GF-D8 (cell line): ENCODE results near the gene SUPT3H.

Experiments
- DNase-seq: peaks from one replicate; lab custom pipeline; 2025; lab: John Stamatoyannopoulos, UW

SUPT3H gene

GRCh38 chr6:45377554-45378333, at the start of gene SUPT3H:
SUPT3H (minus strand) TSS chr6:45377934.
- peak; percentile 81 for DNase-seq

- no peak for DNase-seq
Measured at GRCh38 chr6:45426251-45426650, 48.5 kb upstream of the SUPT3H start.

- DNase-seq = peak; percentile 60
Measured at GRCh38 chr6:45424451-45424861, 46.7 kb upstream of the SUPT3H start.

- DNase-seq = peak; percentile 15
Measured at GRCh38 chr6:45423824-45424450, 46.2 kb upstream of the SUPT3H start.

- DNase-seq = peak; percentile 31
Measured at GRCh38 chr6:45423111-45423823, 45.5 kb upstream of the SUPT3H start.

GRCh38 chr6:45422503-45423110, 44.9 kb upstream of the SUPT3H start:
- no peak for DNase-seq

DNA sequence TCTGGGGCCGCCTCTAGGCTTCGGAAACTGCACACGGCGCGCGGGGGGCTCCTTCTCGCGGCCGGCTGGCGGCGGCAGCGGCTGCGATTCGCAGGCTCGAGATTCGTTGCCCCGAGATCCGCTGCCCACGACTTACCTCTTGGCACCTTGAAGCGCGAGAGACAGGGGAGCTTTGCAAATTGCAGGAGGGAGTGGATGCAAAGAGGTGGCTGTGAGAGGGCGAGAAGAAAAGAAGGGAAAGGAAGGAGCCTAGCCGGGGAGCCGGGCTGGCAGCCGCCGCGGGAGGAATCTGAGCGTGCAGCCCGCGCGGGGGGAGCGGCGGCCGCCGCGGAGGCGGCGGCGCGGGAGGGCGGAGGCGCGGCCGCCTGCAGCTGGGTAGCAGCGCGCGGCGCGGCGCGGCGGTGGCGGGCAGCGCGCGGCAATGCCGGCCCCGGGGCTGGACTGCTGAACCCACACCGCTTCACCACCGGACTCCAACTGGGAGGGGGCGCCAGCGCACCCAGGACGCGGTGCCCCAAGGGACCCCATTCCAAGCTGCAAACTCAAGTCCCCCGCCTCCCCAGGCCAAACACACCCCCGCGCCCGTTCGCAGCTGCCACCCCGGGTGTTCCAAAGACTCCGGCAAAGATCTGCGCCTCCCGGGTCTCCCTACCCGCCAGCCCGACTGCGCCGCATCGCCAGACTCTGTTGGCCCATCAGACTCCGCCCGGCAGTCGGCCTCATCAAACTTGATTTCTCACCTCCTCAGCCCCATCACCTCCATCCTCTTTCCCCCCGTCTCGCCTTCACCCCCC, 44.2 kb upstream of the SUPT3H start:
- peak; percentile 53 for DNase-seq

- no peak for DNase-seq
Measured at GRCh38 chr6:45420909-45421708, 43.4 kb upstream of the SUPT3H start.

- DNase-seq = no peak
Measured at GRCh38 chr6:45420083-45420908, 42.6 kb upstream of the SUPT3H start.

DNA sequence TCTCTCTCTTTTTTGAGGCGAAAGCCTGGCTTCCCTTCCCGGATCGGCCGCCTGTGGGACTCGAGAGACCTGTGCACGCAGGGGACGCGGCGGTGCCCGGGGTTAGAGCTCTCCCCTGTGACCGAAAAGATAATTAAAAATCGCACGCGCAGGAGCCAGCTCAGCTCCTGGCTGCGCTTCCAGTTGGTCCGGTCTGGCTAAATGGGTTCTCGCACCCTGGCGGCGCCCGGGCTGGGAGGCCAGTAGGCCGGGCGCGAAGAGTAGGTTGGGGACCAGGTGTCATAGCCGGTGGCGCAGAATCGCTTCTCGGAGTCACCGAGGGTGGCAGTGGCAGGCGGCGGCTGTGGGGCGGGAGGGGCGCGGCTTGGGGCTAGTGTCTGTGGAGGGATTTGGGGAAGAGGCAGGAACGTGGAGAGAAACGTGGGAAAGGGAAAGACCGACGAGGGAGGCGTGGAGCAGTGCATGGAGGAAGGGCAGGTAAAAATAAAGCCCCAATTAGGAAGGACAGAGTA, 41.9 kb upstream of the SUPT3H start:
- DNase-seq = peak; percentile 81

DNA sequence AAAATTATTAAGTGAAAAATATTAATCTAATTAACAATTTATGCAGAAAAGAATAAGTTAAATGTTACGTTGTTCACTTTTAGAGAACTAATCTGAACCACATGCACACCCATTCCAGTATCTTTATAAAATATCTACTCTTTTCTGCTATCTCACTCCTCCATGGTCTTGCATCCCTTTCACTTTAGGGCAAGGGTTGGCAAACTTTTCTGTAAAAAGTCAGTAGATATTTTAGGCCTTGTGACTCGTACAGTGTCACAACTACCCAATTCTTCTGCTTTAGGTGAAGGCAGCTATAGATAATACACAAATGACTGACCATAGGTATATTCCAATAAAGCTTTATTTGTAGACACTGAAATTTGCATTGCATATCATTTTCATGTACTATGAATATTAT, 39.7 kb upstream of the SUPT3H start:
- peak; percentile 29 for DNase-seq

- DNase-seq = no peak
Measured at GRCh38 chr6:45416700-45417099, 39.0 kb upstream of the SUPT3H start.

DNA sequence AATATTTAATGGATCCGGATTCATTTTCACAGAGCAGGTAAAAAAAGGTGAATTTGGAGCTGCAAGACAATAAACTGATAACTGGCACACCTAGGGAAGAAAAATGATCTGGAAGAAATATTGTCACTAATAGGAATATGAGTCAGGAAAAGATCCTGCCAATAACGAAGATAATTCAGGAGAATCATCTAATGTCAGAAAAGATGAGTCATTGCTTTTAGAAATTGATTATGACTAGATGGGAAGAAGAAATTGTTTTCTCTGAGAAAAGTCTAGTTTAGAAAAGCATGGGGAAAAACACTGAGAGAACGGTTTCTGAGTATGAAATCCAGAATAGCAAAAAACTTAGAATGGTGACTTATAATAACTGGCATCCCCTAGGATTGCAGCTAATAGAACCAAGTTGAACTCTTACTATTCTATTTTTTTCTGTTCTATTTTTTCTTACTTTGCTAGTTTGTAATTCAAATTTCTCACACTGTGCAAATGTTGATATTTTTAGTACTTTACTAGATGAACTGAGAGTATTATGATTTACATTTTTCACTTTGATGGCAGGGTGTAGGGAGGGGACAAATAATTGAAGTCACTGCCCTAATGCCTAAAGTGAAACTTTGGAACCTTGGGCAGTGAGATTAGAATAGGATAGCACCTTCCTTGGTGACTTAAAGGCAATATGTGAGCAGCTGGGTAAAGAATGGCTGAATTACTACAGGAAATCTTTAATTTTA, 38.2 kb upstream of the SUPT3H start:
- no peak for DNase-seq

DNA sequence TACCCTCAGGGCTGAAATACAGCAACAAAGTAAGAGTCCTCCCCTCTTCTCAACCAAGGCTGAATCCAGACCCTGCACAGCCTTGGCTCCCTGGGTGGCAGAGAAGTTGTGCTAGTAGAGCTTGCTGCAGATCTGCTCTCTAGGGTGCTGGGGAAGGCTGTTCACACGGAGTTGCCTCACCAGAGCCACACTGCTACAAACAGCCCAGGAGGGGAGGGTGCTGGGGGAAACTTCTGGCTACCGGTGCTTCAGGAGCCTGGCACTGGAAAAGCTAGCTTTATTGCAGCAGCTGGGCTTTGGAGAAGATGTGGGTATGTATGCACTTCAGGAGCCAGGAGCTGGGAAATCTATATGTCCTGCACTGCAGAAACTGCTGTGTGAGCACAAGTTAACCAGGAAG, 37.6 kb upstream of the SUPT3H start:
- peak; percentile 39 for DNase-seq

- no peak for DNase-seq
Measured at GRCh38 chr6:45411959-45412358, 34.2 kb upstream of the SUPT3H start.

- no peak for DNase-seq
Measured at GRCh38 chr6:45400021-45400420, 22.3 kb upstream of the SUPT3H start.

DNA sequence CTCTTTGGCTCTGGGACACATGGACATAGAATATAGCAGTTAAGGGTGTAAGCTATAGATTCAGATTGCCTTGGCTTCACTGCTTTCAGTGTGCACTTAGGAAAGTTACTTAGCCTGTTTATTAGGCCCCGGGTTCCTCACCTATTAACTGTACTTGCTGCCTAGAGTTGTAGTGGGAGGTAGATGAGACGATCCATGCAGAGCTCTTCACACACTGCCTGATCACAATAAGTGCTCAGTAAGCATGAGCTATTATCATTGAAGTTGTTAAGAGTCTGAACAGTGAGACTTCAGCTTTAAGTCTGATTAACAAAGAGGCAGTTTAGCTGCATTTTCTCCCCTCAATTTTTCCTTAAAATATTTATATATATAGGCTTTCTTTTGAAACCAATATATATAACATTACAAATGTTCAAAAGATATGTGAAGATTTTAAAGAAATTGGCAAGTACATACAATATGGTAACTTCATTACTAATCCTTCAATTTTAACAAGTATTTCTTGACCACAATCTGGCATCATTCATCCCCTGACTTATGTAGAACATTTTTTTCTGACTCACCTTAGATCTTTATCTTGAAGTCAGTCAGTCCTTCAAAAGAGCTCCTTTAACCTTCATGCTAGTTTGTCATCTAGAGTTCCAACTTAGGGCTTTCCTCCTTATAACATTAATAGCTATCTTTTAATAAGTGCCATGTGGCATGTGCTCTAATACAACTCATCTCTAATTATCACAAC, 20.5 kb upstream of the SUPT3H start:
- DNase-seq = no peak

DNA sequence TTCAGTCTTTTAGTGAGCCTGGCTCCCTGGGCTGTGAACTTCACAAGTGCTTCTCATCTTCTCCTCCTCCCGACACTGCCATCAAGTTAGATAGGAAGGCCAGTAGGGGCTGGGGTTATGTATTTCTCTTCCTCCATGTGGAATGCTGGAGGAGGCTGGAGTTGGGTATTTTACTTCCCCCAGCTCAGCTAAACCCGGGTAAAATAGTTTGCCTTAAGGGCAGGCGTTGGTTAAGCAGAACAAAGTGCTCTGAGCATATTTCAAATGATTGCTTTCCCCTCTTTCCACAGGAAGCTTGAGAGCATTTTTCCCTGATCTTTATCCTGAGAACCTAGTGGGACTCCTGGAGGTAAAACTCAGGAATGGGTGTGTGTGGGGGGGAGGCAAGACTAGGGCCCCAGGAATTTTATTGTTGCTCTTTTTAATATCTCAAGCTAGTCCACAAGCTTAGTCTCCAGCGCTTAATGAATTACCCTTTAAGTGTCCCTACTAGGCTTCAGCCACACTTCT, 16.9 kb upstream of the SUPT3H start:
- DNase-seq = no peak
